ENCODE measurements around the gene COL21A1. TPM values are rescaled to one million over a fixed set of nuclear protein-coding genes. Genes with fewer than 3 reads are reported as not detected.

Gene COL21A1
- total RNA-seq, 1 experiment from 2014 or later = 3.3 TPM

GRCh38 chr6:56048601-56049000 is 198.8 kb downstream of the COL21A1 start:
- Histone ChIP-seq H3K27me3 (ENCODE audit: control insufficient read depth, insufficient read depth, low read length) (no peaks in the 10 kb centered on the region), H3K4me3 (ENCODE audit: low read depth in 2 of 2, low read length in 2 of 2) (no peak overlapping the region), H3K27ac (ENCODE audit: low read length) (no peak overlapping the region), H3K4me1 (ENCODE audit: control insufficient read depth, insufficient read depth, low read length) (no peaks in the 10 kb centered on the region), H3K9me3 (ENCODE audit: control insufficient read depth, insufficient read depth, low read depth, low read length) (no peaks in the 10 kb centered on the region), H3K36me3 (ENCODE audit: control insufficient read depth, insufficient read depth, low read length) (no peaks in the 10 kb centered on the region)
- CTCF ChIA-PET = no interaction called here
- ATAC-seq (no peak), DNase-seq (ENCODE audit: low read depth, low spot score) (no peak)
- POLR2A ChIA-PET = no interaction called here
- intact Hi-C loops (cut with micrococcal nuclease; ENCODE audit: unreplicated experiment) = no loop called here
- in situ Hi-C loops (cut with HindIII; ENCODE audit: low pct_unique_long_range_greater_than_20kb, low sequenced_read_pairs) = no loop called here
- TF ChIP-seq TCF7L2 (IDR thresholded peaks at IDR 0.05; ENCODE audit: low read depth, low read length) (no peak), CTCF (IDR thresholded peaks at IDR 0.05) (no peak), POLR2AphosphoS5 (IDR thresholded peaks at IDR 0.05; ENCODE audit: low read depth, low read length) (no peak), REST (IDR thresholded peaks at IDR 0.05; ENCODE audit: insufficient read depth in 1 of 2, low read depth in 2 of 2, low read length in 1 of 2) (no peak), SIN3A (IDR thresholded peaks at IDR 0.05; ENCODE audit: borderline replicate concordance, insufficient read depth, low read depth, low read length) (no peak)
- no TSS peak for BruUV-seq (replicated peaks)

GRCh38 chr6:56047931-56048540 is 199.3 kb downstream of the COL21A1 start:
- H3K4me1 ChIP-seq (ENCODE audit: control insufficient read depth, insufficient read depth, low read length) = no peaks in the 10 kb centered on the region
- intact Hi-C loops (cut with micrococcal nuclease; ENCODE audit: unreplicated experiment) (no loop called here), in situ Hi-C loops (cut with HindIII; ENCODE audit: low pct_unique_long_range_greater_than_20kb, low sequenced_read_pairs) (no loop called here)
- H3K27ac ChIP-seq (ENCODE audit: low read length) = no peak overlapping the region
- TF ChIP-seq CTCF (IDR thresholded peaks at IDR 0.05) = no peak
- no peak for TF ChIP-seq POLR2AphosphoS5 (IDR thresholded peaks at IDR 0.05; ENCODE audit: low read depth, low read length)
- no peak for TF ChIP-seq TCF7L2 (IDR thresholded peaks at IDR 0.05; ENCODE audit: low read depth, low read length)
- no peak for TF ChIP-seq REST (IDR thresholded peaks at IDR 0.05; ENCODE audit: insufficient read depth in 1 of 2, low read depth in 2 of 2, low read length in 1 of 2)
- no peak for TF ChIP-seq SIN3A (IDR thresholded peaks at IDR 0.05; ENCODE audit: borderline replicate concordance, insufficient read depth, low read depth, low read length)
- peak; percentile 41 for DNase-seq (ENCODE audit: low read depth, low spot score)
- CTCF ChIA-PET = no interaction called here
- no peaks in the 10 kb centered on the region for H3K9me3 ChIP-seq (ENCODE audit: control insufficient read depth, insufficient read depth, low read depth, low read length)
- no peak overlapping the region for H3K4me3 ChIP-seq (ENCODE audit: low read depth in 2 of 2, low read length in 2 of 2)
- BruUV-seq (replicated peaks) = no TSS peak
- POLR2A ChIA-PET = no interaction called here
- no peaks in the 10 kb centered on the region for H3K27me3 ChIP-seq (ENCODE audit: control insufficient read depth, insufficient read depth, low read length)
- ATAC-seq = peak; percentile 66
- no peaks in the 10 kb centered on the region for H3K36me3 ChIP-seq (ENCODE audit: control insufficient read depth, insufficient read depth, low read length)

Measured in Panc1 (cell line).